22Rv1 (cell line): ENCODE data around the gene ENPP3.

Experiments used
- H3K27ac ChIP-seq: fragments of 450-650 bp; 2 replicates; pipeline ENCODE4 v1.5.1; 2017
- CTCF ChIP-seq: fragments of 450-650 bp; IDR thresholded peaks from 2 replicates; pipeline ENCODE4 v1.5.1; 2017; ENCODE audit warnings: mild to moderate bottlenecking
- ZFX ChIP-seq: fragments of 450-650 bp; IDR thresholded peaks from 2 replicates; pipeline ENCODE4 v1.6.1; 2017; ENCODE audit warnings: antibody characterized with exemption, borderline replicate concordance

ENPP3 gene

GRCh38 chr6:131682442-131682841 is 45.3 kb downstream of the ENPP3 start:
- H3K27ac ChIP-seq, result no peak overlapping the region
- TF ChIP-seq CTCF, result no peak
- TF ChIP-seq ZFX, result no peak

GRCh38 chr6:131683479-131683878 is 46.4 kb downstream of the ENPP3 start:
- H3K27ac ChIP-seq, result no peak overlapping the region
- TF ChIP-seq ZFX (no peak), CTCF (no peak)

- TF ChIP-seq CTCF, result no peak
- TF ChIP-seq ZFX, result no peak
- H3K27ac ChIP-seq, result no peak overlapping the region
These were observed 48.2 kb downstream of the ENPP3 start for GRCh38 chr6:131685266-131685780.

- H3K27ac ChIP-seq, result no peak overlapping the region
- no peak for TF ChIP-seq ZFX
- TF ChIP-seq CTCF, result no peak
These were observed 49.9 kb downstream of the ENPP3 start for GRCh38 chr6:131687022-131687421.

GRCh38 chr6:131688286-131688685 is 51.2 kb downstream of the ENPP3 start:
- no peak for TF ChIP-seq CTCF
- no peak for TF ChIP-seq ZFX
- H3K27ac ChIP-seq, result no peak overlapping the region

GRCh38 chr6:131692031-131692430 is 54.9 kb downstream of the ENPP3 start:
- H3K27ac ChIP-seq, result no peak overlapping the region
- TF ChIP-seq ZFX, result no peak
- TF ChIP-seq CTCF, result no peak

- H3K27ac ChIP-seq, result no peak overlapping the region
- TF ChIP-seq ZFX (no peak), CTCF (no peak)
These were observed 55.5 kb downstream of the ENPP3 start for GRCh38 chr6:131692589-131692988.
